ENCODE measurements around the gene DOCK10.

The DOCK10 gene

GRCh38 chr2:224976629-224977525 is 65.4 kb downstream of the DOCK10 start:
- CTCF ChIA-PET, result interaction anchor here (0.6 kb wide), 1 partner anchor 11 kb away, joined by 3 read pairs; no protein-coding TSS in a partner anchor
- H3K4me3 ChIP-seq (ENCODE audit: low read depth, low read length), result no peak overlapping the region
- no peaks in the 10 kb centered on the region for H3K4me1 ChIP-seq (ENCODE audit: control insufficient read depth, insufficient read depth, low read length)
- TF ChIP-seq ZBTB48 (tag by site-specific recombination; IDR thresholded peaks at IDR 0.05), result no peak
- no peak for TF ChIP-seq ZNF302 (tag by site-specific recombination; IDR thresholded peaks at IDR 0.05; ENCODE audit: low read depth)
- no peak for TF ChIP-seq ZNF624 (tag by site-specific recombination; IDR thresholded peaks at IDR 0.05)
- TF ChIP-seq ZNF660 (tag by site-specific recombination; IDR thresholded peaks at IDR 0.05), result no peak
- no peak for TF ChIP-seq ZNF311 (tag by site-specific recombination; IDR thresholded peaks at IDR 0.05; ENCODE audit: borderline replicate concordance)
- no peak for TF ChIP-seq GLIS2 (tag by site-specific recombination; IDR thresholded peaks at IDR 0.05)
- TF ChIP-seq ZNF155 (tag by site-specific recombination; IDR thresholded peaks at IDR 0.05), result no peak
- no peak for TF ChIP-seq ZNF501 (tag by site-specific recombination; IDR thresholded peaks at IDR 0.05)
- no peak for TF ChIP-seq ZNF394 (tag by site-specific recombination; IDR thresholded peaks at IDR 0.05; ENCODE audit: borderline replicate concordance)
- TF ChIP-seq ZNF324 (tag by site-specific recombination; IDR thresholded peaks at IDR 0.05), result no peak
- TF ChIP-seq ZBTB8A (tag by site-specific recombination; IDR thresholded peaks at IDR 0.05), result no peak
- TF ChIP-seq YY1 (tag by site-specific recombination; IDR thresholded peaks at IDR 0.05), result no peak
- TF ChIP-seq ZSCAN18 (tag by site-specific recombination; IDR thresholded peaks at IDR 0.05), result no peak
- TF ChIP-seq MEIS1 (CRISPR knock-in tag; IDR thresholded peaks at IDR 0.05; ENCODE audit: borderline replicate concordance), result no peak
- no peak for TF ChIP-seq ZBTB21 (tag by site-specific recombination; IDR thresholded peaks at IDR 0.05)
- no peak for TF ChIP-seq ZNF747 (tag by site-specific recombination; IDR thresholded peaks at IDR 0.05)
- TF ChIP-seq IKZF3 (tag by site-specific recombination; IDR thresholded peaks at IDR 0.05), result no peak
- no peak for TF ChIP-seq ZNF223 (tag by site-specific recombination; IDR thresholded peaks at IDR 0.05)
- TF ChIP-seq ZNF76 (tag by site-specific recombination; IDR thresholded peaks at IDR 0.05; ENCODE audit: borderline replicate concordance, low read depth), result no peak
- no peak for TF ChIP-seq TRIM28 (IDR thresholded peaks at IDR 0.05; ENCODE audit: borderline replicate concordance, low read length)
- H3K27ac ChIP-seq (ENCODE audit: extremely low read depth, low read depth, low read length), result no peak overlapping the region
- no peaks in the 10 kb centered on the region for H3K9me3 ChIP-seq (ENCODE audit: control insufficient read depth, insufficient read depth, low read depth, low read length)
- no peaks in the 10 kb centered on the region for H3K36me3 ChIP-seq (ENCODE audit: control insufficient read depth in 2 of 2, insufficient read depth in 1 of 2, low read length in 2 of 2)
- POLR2A ChIA-PET, result interaction anchor here (0.6 kb wide), 1 partner anchor 677 kb away, joined by 3 read pairs; no protein-coding TSS in a partner anchor

- CTCF ChIA-PET, result interaction anchor here (0.6 to 1.2 kb wide), 2 partner anchors 26 to 693 kb away, joined by 3 read pairs; no protein-coding TSS in a partner anchor
- TF ChIP-seq ZNF571 (tag by site-specific recombination; IDR thresholded peaks at IDR 0.05), result no peak
- Histone ChIP-seq H3K36me3 (ENCODE audit: control insufficient read depth in 2 of 2, insufficient read depth in 1 of 2, low read length in 2 of 2) (no peaks in the 10 kb centered on the region), H3K27ac (ENCODE audit: extremely low read depth, low read depth, low read length) (no peak overlapping the region), H3K4me3 (ENCODE audit: low read depth, low read length) (no peak overlapping the region), H3K4me1 (ENCODE audit: control insufficient read depth, insufficient read depth, low read length) (no peaks in the 10 kb centered on the region), H3K9me3 (ENCODE audit: control insufficient read depth, insufficient read depth, low read depth, low read length) (no peaks in the 10 kb centered on the region)
- POLR2A ChIA-PET, result no interaction called here
Measured at GRCh38 chr2:224975761-224976160, 66.5 kb downstream of the DOCK10 start.
